PC-3 (cell line): ENCODE results near the gene KCNN2. TPM values are rescaled to one million over a fixed set of nuclear protein-coding genes. Genes with fewer than 3 reads are reported as not detected.

ENCODE experiments used
- ATAC-seq: fragments of 200-7000 bp; cut with Tn5 transposase; 2 replicates; pipeline ENCODE4 v1.9.1; 2020; ENCODE audit warnings: mild to moderate bottlenecking, moderate library complexity
- BruUV-seq: library from RNA; stranded (reverse); fragments of 400-500 nt; replicated peaks from 2 replicates; lab custom pipeline; 2021; lab: Mats Ljungman, UMichigan
- CTCF ChIA-PET: fragments of 300-600 bp; sonication (Branson Sonifier 250); formaldehyde crosslinking; loops from one replicate; lab custom pipeline; 2022; ENCODE audit warnings: antibody characterized with exemption; lab: Charles Lee
- POLR2A ChIA-PET: fragments of 300-600 bp; sonication (Branson Sonifier 250); formaldehyde crosslinking; loops from one replicate; lab custom pipeline; 2022; ENCODE audit warnings: antibody characterized with exemption; ENCODE audit not compliant: unreplicated experiment; lab: Charles Lee
- DNase-seq: peaks from one replicate; pipeline ENCODE4 v3.0.0-alpha.2; 2015
- H2AFZ ChIP-seq: fragments of 300-600 bp; sonication (generic); 2 replicates; pipeline ENCODE4 v1.6.0; 2016; ENCODE audit warnings: antibody characterized with exemption, low read length
- H3F3A ChIP-seq: fragments of 300-600 bp; sonication (generic); one replicate; pipeline ENCODE4 v1.6.0; 2017; ENCODE audit warnings: antibody characterized with exemption, low read length, control low read depth, mild to moderate bottlenecking; ENCODE audit not compliant: unreplicated experiment
- H3K27ac ChIP-seq: fragments of 300-600 bp; sonication (generic); 2 replicates; pipeline ENCODE4 v1.5.1; 2016; ENCODE audit warnings: mild to moderate bottlenecking, low read length
- H3K27me3 ChIP-seq: fragments of 300-600 bp; sonication (generic); 2 replicates; pipeline ENCODE4 v1.6.1; 2016; ENCODE audit warnings: low read length, mixed read lengths
- H3K36me3 ChIP-seq: fragments of 300-600 bp; sonication (generic); 2 replicates; pipeline ENCODE4 v1.6.1; 2016; ENCODE audit warnings: low read depth, mixed run types, low read length, mixed read lengths
- H3K4me1 ChIP-seq: fragments of 300-600 bp; sonication (generic); 2 replicates; pipeline ENCODE4 v1.5.1; 2016; ENCODE audit warnings: low read length; ENCODE audit not compliant: insufficient read depth
- H3K4me2 ChIP-seq: fragments of 300-600 bp; sonication (generic); 2 replicates; pipeline ENCODE4 v1.6.0; 2016; ENCODE audit warnings: low read length
- H3K4me3 ChIP-seq: fragments of 300-600 bp; sonication (generic); 2 replicates; pipeline ENCODE4 v1.5.1; 2016; ENCODE audit warnings: mild to moderate bottlenecking, low read length, mixed read lengths
- H3K79me2 ChIP-seq: fragments of 300-600 bp; sonication (generic); 2 replicates; pipeline ENCODE4 v1.6.1; 2017; ENCODE audit warnings: low read length, mixed read lengths
- H3K9ac ChIP-seq: fragments of 300-600 bp; sonication (generic); 2 replicates; pipeline ENCODE4 v1.6.0; 2016; ENCODE audit warnings: mild to moderate bottlenecking, low read length
- H3K9me2 ChIP-seq: fragments of 300-600 bp; sonication (generic); replicated peaks from 2 replicates; pipeline ENCODE4 v1.6.1; 2016; ENCODE audit warnings: mixed run types, low read length, mixed read lengths
- H3K9me3 ChIP-seq: fragments of 300-600 bp; sonication (generic); 2 replicates; pipeline ENCODE4 v1.6.1; 2016; ENCODE audit warnings: low read length, mixed read lengths
- H4K20me1 ChIP-seq: fragments of 300-600 bp; sonication (generic); 2 replicates; pipeline ENCODE4 v1.6.1; 2016; ENCODE audit warnings: low read length, mixed read lengths
- CTCF ChIP-seq: fragments of 300-600 bp; sonication (generic); conservative IDR thresholded peaks from 2 replicates; pipeline ENCODE4 v1.5.1; 2017; ENCODE audit warnings: antibody characterized with exemption, low read depth, mild to moderate bottlenecking, low read length
- EZH2 ChIP-seq: fragments of 300-600 bp; sonication (generic); IDR thresholded peaks from one replicate; pipeline ENCODE4 v1.6.1; 2017; ENCODE audit warnings: antibody characterized with exemption, mild to moderate bottlenecking, low read length; ENCODE audit not compliant: unreplicated experiment
- EZH2phosphoT487 ChIP-seq: fragments of 300-600 bp; sonication (generic); IDR thresholded peaks from 2 replicates; pipeline ENCODE4 v1.6.1; 2018; ENCODE audit warnings: mild to moderate bottlenecking, antibody characterized with exemption, low read length, borderline replicate concordance
- intact Hi-C: fragments of 100-400 bp; cut with micrococcal nuclease; formaldehyde crosslinking; loops from 2 replicates; pipeline ENCODE4 v1.9.0; 2023
- total RNA-seq: library from RNA; depleted of rRNA; stranded (reverse); fragments of >200 nt; gene quantifications from 2 replicates; pipeline ENCODE4 v1.2.3, GENCODE V29; 2014

Gene KCNN2
- total RNA-seq, 1 experiment from 2014 or later, result 0.07 TPM

DNA sequence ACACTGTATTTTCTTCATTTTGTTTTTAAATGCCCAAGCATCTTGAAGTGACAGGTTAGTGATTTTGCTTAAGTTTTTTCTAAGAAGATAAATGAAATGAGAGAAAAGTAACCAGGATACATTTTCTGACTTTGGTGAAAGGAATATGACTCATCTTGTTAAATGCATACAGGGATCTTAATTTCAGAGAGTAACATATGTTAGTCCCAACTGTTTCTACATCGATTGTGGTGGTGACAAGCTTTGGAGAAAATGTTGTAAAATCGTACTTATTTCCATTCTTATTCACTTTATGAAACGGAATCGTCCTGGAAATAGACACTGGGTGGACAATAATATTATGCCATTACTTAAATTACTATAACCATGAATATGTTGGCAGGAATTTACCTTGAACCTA is 107.5 kb downstream of the KCNN2 start:
- Histone ChIP-seq H3F3A (no peaks in the 10 kb centered on the region), H2AFZ (no peak overlapping the region), H3K4me3 (no peak overlapping the region), H3K4me2 (no peak overlapping the region), H3K27me3 (no peaks in the 10 kb centered on the region), H3K9ac (no peak overlapping the region), H3K27ac (no peak overlapping the region), H3K4me1 (no peaks in the 10 kb centered on the region), H3K9me3 (no peaks in the 10 kb centered on the region), H3K79me2 (no peaks in the 10 kb centered on the region), H3K36me3 (no peaks in the 10 kb centered on the region), H4K20me1 (no peaks in the 10 kb centered on the region), H3K9me2 (no peaks in the 10 kb centered on the region)
- no TSS peak for BruUV-seq
- intact Hi-C loops, result no loop called here
- no peak for TF ChIP-seq EZH2
- TF ChIP-seq CTCF, result no peak
- TF ChIP-seq EZH2phosphoT487, result no peak
- ChIA-PET POLR2A (no interaction called here), CTCF (no interaction called here)
- ATAC-seq (no peak), DNase-seq (no peak)

DNA sequence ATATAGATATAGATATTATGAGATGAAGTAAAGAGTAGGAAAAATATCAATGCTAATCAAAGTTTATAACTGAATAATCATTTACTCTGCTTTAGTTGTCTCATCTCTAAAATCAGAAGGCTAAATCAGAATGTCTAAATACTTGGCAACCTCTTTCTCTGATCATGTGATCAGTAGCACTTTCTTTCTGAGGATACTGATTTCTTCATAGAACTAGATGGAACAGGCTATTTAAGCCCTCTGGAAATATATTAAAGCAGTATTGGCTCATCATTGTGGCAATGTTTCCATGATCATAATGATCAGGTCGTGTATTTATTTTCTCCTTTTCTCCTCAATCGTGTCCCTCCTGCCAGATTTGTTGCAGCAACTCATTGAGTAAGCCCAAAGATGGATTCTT is 109.7 kb downstream of the KCNN2 start:
- no TSS peak for BruUV-seq
- H3F3A ChIP-seq, result no peaks in the 10 kb centered on the region
- no peaks in the 10 kb centered on the region for H3K4me1 ChIP-seq
- H3K4me2 ChIP-seq, result no peak overlapping the region
- no peak overlapping the region for H3K9ac ChIP-seq
- ATAC-seq, result no peak
- no peaks in the 10 kb centered on the region for H3K36me3 ChIP-seq
- no peak overlapping the region for H2AFZ ChIP-seq
- POLR2A ChIA-PET, result no interaction called here
- TF ChIP-seq CTCF (no peak), EZH2 (no peak), EZH2phosphoT487 (no peak)
- no peak overlapping the region for H3K27ac ChIP-seq
- DNase-seq, result no peak
- H3K4me3 ChIP-seq, result no peak overlapping the region
- no peaks in the 10 kb centered on the region for H3K27me3 ChIP-seq
- H3K79me2 ChIP-seq, result no peaks in the 10 kb centered on the region
- no peaks in the 10 kb centered on the region for H4K20me1 ChIP-seq
- intact Hi-C loops, result no loop called here
- CTCF ChIA-PET, result no interaction called here
- H3K9me3 ChIP-seq, result no peaks in the 10 kb centered on the region
- H3K9me2 ChIP-seq, result no peaks in the 10 kb centered on the region

GRCh38 chr5:114473541-114473940 is 111.7 kb downstream of the KCNN2 start:
- no peak for ATAC-seq
- BruUV-seq, result no TSS peak
- no peaks in the 10 kb centered on the region for H3K27me3 ChIP-seq
- CTCF ChIA-PET, result no interaction called here
- no peaks in the 10 kb centered on the region for H3K4me1 ChIP-seq
- TF ChIP-seq CTCF (no peak), EZH2 (no peak), EZH2phosphoT487 (no peak)
- intact Hi-C loops, result no loop called here
- H3K36me3 ChIP-seq, result no peaks in the 10 kb centered on the region
- H3K27ac ChIP-seq, result no peak overlapping the region
- no peak overlapping the region for H3K4me3 ChIP-seq
- H4K20me1 ChIP-seq, result no peaks in the 10 kb centered on the region
- no peaks in the 10 kb centered on the region for H3K9me2 ChIP-seq
- H3K79me2 ChIP-seq, result no peaks in the 10 kb centered on the region
- H3F3A ChIP-seq, result no peaks in the 10 kb centered on the region
- DNase-seq, result peak; percentile 21
- POLR2A ChIA-PET, result no interaction called here
- no peak overlapping the region for H3K4me2 ChIP-seq
- no peaks in the 10 kb centered on the region for H3K9me3 ChIP-seq
- H2AFZ ChIP-seq, result no peak overlapping the region
- H3K9ac ChIP-seq, result no peak overlapping the region
